ENCODE measurements around the gene ALPI.

The ALPI gene

DNA sequence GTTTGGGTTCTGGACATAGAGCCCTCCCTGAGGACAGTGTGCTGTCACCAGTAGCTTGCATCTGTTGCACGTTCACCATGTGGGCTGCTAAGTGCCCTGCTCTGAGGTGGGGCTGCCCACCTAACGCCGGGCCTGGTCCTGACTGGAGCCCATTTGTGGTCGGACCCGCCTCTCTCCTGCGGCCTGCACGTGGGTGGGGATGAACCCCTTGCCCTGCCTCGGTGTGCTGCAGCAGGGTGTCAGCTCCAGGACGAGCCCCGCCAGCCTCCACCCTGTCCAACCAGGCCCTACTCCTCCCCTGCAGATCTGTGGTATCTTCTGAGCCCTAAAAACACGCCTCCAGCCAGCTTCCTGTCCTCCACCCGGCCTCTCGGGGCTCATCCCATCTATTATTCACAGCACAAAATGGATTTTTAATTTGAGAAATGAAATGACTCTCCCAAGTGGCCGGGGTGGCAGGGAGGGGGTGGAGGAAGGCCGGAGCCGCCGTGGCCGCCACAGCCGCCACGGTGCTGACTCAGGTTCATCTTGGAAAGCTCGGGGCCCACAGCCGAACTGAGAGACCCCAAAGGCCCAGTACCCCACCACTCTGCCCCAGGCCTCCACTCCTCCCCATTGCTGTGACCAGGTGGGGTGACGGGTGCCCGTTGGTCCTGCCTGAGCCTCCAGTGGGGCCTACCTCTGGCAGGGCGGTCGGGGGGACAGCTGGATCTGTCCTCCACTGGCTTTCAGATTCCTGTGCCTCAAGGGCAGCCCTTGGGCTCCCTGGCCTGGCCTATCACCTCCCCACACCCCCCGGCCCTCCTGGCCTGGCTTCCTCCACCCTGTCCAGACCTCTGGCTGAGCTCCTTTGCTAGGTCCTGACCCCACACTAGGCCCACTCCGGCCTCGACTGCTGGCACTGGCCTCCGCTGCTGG, 34.5 kb downstream of the ALPI start (continued):
- TF ChIP-seq, protein P1, sequence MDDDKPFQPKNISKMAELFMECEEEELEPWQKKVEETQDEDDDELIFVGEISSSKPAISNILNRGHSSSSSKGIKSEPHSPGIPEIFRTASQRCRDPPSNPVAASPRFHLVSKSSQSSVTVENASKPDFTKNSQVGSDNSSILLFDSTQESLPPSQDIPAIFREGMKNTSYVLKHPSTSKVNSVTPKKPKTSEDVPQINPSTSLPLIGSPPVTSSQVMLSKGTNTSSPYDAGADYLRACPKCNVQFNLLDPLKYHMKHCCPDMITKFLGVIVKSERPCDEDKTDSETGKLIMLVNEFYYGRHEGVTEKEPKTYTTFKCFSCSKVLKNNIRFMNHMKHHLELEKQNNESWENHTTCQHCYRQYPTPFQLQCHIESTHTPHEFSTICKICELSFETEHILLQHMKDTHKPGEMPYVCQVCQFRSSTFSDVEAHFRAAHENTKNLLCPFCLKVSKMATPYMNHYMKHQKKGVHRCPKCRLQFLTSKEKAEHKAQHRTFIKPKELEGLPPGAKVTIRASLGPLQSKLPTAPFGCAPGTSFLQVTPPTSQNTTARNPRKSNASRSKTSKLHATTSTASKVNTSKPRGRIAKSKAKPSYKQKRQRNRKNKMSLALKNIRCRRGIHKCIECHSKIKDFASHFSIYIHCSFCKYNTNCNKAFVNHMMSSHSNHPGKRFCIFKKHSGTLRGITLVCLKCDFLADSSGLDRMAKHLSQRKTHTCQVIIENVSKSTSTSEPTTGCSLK (tag by site-specific recombination; IDR thresholded peaks at IDR 0.05): no peak
- TF ChIP-seq ZNF830 (tag by site-specific recombination; IDR thresholded peaks at IDR 0.05; ENCODE audit: low read depth) (no peak), ZNF701 (tag by site-specific recombination; IDR thresholded peaks at IDR 0.05) (no peak), ZSCAN18 (tag by site-specific recombination; IDR thresholded peaks at IDR 0.05) (no peak)

DNA sequence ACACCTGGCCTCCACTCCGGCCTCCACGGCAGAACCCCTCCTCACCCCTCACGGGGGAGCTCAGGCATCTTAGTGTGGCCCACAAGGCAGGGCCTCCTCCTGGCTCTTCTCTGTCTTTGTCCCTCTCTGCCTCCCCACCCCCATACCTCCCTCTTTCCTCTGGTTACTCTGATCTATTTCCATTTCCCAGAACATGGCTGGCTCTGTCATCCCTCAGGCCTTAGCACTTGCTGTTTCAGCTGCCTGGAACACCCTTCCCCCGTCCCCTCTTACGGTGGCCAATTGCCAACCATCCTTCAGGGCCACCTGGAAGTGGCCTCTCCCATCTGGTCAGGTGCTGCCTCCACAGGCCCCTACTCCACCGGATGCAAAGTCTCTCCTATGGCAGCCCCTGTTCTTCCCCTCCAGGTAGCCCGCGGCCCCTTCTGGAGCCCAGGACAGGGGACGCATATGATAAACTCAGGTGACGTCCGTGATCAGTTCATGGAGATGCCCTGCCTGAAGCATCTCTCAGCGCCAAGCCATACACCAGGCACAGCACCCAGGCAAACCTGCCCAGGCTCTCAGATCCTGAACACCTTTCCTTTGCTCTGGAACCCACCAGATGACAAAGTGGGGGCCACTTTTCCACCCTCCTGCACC, 35.3 kb downstream of the ALPI start:
- H3K4me1 ChIP-seq (ENCODE audit: control insufficient read depth, insufficient read depth, low read length): no peaks in the 10 kb centered on the region
- H3K4me3 ChIP-seq (ENCODE audit: low read depth, low read length): no peak overlapping the region
- H3K9me3 ChIP-seq (ENCODE audit: control insufficient read depth, insufficient read depth, low read depth, low read length): no peaks in the 10 kb centered on the region
- ChIA-PET CTCF (interaction anchor here (1.3 kb wide), 1 partner anchor 47 kb away, joined by 3 read pairs; no protein-coding TSS in a partner anchor), POLR2A (no interaction called here)
- H3K36me3 ChIP-seq (ENCODE audit: control insufficient read depth in 2 of 2, insufficient read depth in 1 of 2, low read length in 2 of 2): no peaks in the 10 kb centered on the region
- H3K27ac ChIP-seq (ENCODE audit: extremely low read depth, low read depth, low read length): no peak overlapping the region
- TF ChIP-seq, protein P2, sequence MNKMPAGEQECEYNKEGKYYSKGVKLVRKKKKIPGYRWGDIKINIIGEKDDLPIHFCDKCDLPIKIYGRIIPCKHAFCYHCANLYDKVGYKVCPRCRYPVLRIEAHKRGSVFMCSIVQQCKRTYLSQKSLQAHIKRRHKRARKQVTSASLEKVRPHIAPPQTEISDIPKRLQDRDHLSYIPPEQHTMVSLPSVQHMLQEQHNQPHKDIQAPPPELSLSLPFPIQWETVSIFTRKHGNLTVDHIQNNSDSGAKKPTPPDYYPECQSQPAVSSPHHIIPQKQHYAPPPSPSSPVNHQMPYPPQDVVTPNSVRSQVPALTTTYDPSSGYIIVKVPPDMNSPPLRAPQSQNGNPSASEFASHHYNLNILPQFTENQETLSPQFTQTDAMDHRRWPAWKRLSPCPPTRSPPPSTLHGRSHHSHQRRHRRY (tag by site-specific recombination; IDR thresholded peaks at IDR 0.05): no peak
- TF ChIP-seq ZNF23 (tag by site-specific recombination; IDR thresholded peaks at IDR 0.05; ENCODE audit: borderline replicate concordance): no peak
- no peak for TF ChIP-seq ZNF792 (tag by site-specific recombination; IDR thresholded peaks at IDR 0.05)
- no peak for TF ChIP-seq ZNF510 (tag by site-specific recombination; IDR thresholded peaks at IDR 0.05; ENCODE audit: insufficient replicate concordance)

DNA sequence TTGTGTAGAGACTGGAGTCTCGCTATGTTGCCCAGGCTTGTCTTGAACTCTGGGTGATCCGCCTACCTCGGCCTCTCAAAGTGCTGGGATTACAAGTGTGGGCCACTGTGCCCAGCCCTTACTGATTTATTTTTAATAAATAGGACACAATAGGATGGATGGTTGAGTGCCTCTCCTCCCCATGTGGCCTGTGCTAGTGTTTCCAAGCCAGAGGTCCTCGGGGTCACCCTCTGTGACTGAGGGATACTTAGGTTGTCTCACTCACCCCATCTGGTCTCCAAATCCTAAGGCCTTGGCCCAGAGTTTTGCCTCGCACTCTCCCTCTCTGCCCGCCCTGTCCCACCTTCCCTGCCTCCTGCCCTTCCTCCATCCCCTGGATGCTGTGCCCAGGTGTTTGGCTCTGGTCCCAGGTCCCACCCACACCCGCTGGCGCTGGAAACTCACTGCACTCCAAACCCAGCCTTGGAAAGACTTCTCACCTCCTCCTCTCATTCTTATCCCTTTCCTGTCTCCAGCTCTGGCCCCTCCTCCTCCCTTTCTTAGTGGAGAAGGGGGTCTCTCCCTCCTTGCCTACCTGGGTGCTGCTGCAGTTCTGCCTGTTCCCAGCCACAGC, 36.4 kb downstream of the ALPI start:
- no peaks in the 10 kb centered on the region for H3K4me1 ChIP-seq (ENCODE audit: control insufficient read depth, insufficient read depth, low read length)
- ChIA-PET POLR2A (no interaction called here), CTCF (interaction anchor here (0.6 kb wide), 1 partner anchor 956 kb away, joined by 3 read pairs; no protein-coding TSS in a partner anchor)
- H3K4me3 ChIP-seq (ENCODE audit: low read depth, low read length): no peak overlapping the region
- no peak overlapping the region for H3K27ac ChIP-seq (ENCODE audit: extremely low read depth, low read depth, low read length)
- no peaks in the 10 kb centered on the region for H3K36me3 ChIP-seq (ENCODE audit: control insufficient read depth in 2 of 2, insufficient read depth in 1 of 2, low read length in 2 of 2)
- 0 out of 2 replicates have a peak, but pooled peaks have one; percentile 32 for TF ChIP-seq ZFHX2 (tag by site-specific recombination; conservative IDR thresholded peaks at IDR 0.05)
- TF ChIP-seq EGR2 (tag by site-specific recombination; IDR thresholded peaks at IDR 0.05; ENCODE audit: low read depth): 0 out of 2 replicates have a peak, but pooled peaks have one; percentile 34
- no peak for TF ChIP-seq ZNF629 (tag by site-specific recombination; IDR thresholded peaks at IDR 0.05)
- no peaks in the 10 kb centered on the region for H3K9me3 ChIP-seq (ENCODE audit: control insufficient read depth, insufficient read depth, low read depth, low read length)
